GM21723 (cell line): Measurements from ENCODE around the gene ATG4D.

Experiments
- ATAC-seq: cut with Tn5 transposase; IDR thresholded peaks from one replicate; pipeline ENCODE4 v1.9.1; 2021; ENCODE audit warnings: mild to moderate bottlenecking, moderate library complexity; ENCODE audit not compliant: unreplicated experiment

The ATG4D gene

DNA sequence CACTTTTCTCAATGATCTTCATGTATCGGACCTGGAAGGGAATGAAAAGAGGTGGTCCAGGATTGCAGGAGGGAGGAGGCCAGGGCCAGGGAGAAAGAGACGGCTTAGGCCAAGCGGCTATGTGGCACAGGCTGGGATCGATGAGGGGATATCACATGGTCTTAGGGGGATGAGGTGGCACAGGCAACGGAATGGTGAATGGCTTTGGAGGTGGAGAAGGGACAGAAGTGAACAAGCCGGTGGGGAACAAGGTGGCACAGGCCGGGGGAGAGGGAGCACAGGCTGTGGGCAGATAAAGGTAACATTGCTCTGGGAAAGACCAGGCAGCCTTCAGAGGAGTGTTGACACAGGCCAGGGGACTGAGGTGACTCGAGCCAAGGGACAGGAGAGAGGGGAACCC lies 30.8 kb downstream of the ATG4D start:
- ATAC-seq: no peak

DNA sequence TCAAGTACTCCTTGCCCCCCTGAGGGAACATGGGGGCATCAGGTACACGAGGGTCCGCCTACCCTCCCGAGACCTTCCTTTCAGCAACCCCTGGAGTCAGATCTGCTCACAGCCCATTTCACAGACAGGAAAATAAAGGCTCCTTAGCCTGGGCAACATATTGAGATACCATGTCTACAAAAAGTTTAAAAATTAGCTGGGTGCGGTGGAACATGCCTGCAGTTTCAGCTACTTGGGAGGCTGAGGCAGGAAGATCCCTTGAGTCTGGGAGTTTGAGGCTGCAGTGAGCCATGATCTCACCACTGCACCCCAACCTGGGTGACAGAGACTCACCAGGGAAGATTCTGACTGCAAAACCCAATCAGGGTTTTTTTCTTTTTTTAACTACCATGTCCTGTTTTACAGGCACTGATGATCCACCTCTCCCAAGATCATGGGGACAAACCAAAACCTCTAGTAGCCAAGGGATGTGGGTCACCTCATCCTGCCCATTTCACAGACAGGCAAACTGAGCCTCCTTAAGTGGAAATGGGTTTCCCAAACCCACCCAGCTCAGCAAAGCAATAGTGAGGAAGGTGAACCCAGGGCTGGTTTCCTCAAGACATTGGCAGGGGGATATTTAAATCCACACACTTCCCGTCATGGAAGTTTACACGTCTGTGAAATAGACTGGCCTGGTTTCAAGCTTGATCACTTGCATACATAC lies 31.5 kb downstream of the ATG4D start:
- ATAC-seq: no peak

GRCh38 chr19:10577951-10578350 lies 34.2 kb downstream of the ATG4D start:
- no peak for ATAC-seq

GRCh38 chr19:10580979-10581631 lies 37.4 kb downstream of the ATG4D start:
- no peak for ATAC-seq

GRCh38 chr19:10582091-10582490 lies 38.4 kb downstream of the ATG4D start:
- no peak for ATAC-seq

- no peak for ATAC-seq
These were observed 39.5 kb downstream of the ATG4D start for GRCh38 chr19:10583036-10583776.

- no peak for ATAC-seq
These were observed 42.7 kb downstream of the ATG4D start for GRCh38 chr19:10586396-10586795.

DNA sequence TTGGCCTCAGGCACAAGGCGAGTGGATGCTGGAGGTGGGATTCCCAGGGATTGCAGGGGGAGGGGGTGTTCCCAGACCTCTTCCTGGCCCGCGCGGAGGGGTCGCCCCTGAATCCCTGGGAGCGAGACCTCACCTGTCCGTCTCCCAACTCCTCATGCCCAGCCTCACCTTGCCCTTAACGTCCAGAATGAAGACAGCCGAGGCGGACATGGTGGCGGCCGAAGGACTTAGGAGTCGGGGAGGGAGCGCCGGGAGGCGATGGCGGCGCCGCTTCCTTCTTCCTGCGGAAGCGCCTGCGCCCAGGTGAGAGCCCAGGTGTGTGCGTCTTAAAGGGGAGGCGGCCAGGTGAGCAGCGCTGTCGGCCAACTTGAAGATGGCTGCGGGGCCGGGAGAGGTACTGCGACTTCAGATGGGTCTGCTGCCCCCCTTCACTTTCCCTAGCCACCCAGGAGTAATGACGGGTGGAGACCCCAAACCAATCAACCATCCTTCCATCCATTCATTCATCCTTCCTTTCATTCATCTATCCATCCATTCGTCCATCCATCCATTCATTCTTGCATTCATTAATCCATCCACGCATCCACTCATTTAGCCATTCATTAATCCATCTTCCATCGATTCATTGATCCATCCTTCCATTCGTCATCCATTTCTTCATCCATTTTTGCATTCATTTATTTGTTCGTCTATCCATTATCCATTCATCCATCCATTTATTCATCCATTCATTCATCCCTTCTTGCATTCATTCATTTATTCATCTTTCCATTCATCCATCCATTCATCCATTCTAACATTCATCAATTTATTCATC lies 43.5 kb downstream of the ATG4D start, which contains the start of gene AP1M2:
Gene AP1M2 (minus strand): TSS at position 291 of the 817 bp plus-strand sequence. CDS start 81 bp downstream, at position 210.
- ATAC-seq: no peak

DNA sequence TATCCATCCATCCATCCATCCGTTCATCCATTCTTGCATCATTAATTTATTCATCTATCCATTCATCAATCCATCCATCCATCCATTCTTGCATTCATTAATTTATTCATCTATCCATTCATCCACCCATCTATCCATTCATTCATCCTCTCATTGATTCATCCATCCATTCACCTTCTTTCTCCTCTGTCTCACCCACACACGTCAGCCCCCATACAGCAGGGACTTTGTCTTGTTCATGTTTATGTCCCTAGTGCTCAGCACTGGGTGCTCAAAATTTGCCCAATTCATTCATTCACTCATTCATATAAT lies 44.1 kb downstream of the ATG4D start:
- no peak for ATAC-seq

- ATAC-seq: no peak
These were observed 49.4 kb downstream of the ATG4D start for GRCh38 chr19:10593148-10593547.

GRCh38 chr19:10593820-10594637 lies 50.3 kb downstream of the ATG4D start:
- peak; percentile 40 for ATAC-seq

DNA sequence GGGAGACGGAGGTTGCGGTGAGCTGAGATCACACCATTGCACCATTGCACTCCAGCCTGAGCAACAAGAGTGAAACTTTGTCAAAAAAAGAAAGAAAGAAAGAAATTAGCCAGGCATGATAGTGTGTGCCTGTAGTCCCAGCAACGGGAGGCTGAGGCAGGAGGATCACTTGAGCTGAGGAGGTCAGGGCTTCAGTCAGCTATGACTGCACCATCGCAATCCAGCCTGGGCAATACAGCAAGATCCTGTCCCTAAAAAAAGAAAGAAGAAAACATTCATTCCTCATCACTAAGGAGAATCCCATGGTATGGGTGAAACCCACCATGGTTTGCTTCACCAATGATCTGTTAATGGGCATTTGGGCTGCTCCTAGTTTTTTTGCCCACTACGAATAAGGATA lies 56.4 kb downstream of the ATG4D start:
- no peak for ATAC-seq

- ATAC-seq: no peak
These were observed 58.3 kb downstream of the ATG4D start for GRCh38 chr19:10601999-10602329.

- peak; percentile 58 for ATAC-seq
These were observed 58.8 kb downstream of the ATG4D start for GRCh38 chr19:10602330-10603083.
